ENCODE data around the gene LHX1. TPM values are rescaled to one million over a fixed set of nuclear protein-coding genes. Genes with fewer than 3 reads are reported as not detected.

LHX1 gene
- total and polyA plus RNA-seq, 12 donors = 0.11 TPM; not detected in 11

- intact Hi-C loops (cut with DNase I) = no loop called here
Observed at GRCh38 chr17:36980280-36980761, 43.0 kb downstream of the LHX1 start.

DNA sequence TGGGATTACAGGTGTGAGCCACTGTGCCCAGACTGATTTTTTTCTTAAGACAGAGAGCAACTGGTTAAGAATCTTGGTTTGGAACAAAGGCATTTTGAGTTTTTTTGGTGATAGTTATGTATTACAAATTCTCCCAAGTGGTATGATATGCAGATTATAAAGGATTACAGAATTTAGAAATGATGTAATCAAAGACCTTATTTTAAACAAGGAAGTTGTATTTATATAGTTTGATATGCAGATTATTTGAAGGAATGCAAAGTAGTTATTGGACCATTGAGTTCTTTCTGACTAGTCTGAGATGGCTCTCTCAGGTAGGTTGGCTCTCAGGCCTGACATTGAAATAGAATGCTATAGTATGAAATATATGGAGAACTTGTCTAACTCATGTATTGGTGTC, 46.3 kb downstream of the LHX1 start:
- TF ChIP-seq, protein P1, sequence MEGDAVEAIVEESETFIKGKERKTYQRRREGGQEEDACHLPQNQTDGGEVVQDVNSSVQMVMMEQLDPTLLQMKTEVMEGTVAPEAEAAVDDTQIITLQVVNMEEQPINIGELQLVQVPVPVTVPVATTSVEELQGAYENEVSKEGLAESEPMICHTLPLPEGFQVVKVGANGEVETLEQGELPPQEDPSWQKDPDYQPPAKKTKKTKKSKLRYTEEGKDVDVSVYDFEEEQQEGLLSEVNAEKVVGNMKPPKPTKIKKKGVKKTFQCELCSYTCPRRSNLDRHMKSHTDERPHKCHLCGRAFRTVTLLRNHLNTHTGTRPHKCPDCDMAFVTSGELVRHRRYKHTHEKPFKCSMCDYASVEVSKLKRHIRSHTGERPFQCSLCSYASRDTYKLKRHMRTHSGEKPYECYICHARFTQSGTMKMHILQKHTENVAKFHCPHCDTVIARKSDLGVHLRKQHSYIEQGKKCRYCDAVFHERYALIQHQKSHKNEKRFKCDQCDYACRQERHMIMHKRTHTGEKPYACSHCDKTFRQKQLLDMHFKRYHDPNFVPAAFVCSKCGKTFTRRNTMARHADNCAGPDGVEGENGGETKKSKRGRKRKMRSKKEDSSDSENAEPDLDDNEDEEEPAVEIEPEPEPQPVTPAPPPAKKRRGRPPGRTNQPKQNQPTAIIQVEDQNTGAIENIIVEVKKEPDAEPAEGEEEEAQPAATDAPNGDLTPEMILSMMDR (IDR thresholded peaks at IDR 0.05) = no peak
- Histone ChIP-seq H3K36me3 (peaks cover 0 to 41% (median 15%) of the 10 kb centered on the region in 9 donors), H3K27ac (no peak overlapping the region), H3K4me1 (peaks cover 0 to 18% (median 8%) of the 10 kb centered on the region in 9 donors), H3K27me3 (no peaks in the 10 kb centered on the region), H3K9me3 (no peaks in the 10 kb centered on the region), H3K4me3 (no peak overlapping the region)
- DNase-seq (no peak), ATAC-seq (no peak)
- intact Hi-C loops (cut with DNase I) = no loop called here

More at GRCh38 chr17:36980280-36980761, 43.0 kb downstream of the LHX1 start:
- 34 to 41% methylated on average over 2 of the region's 2 CpGs for WGBS, 2 donors
- H3K27me3 ChIP-seq = no peaks in the 10 kb centered on the region
- DNase-seq (no peak), ATAC-seq (no peak)
- H3K36me3 ChIP-seq = peaks cover 0 to 9% (median 0%) of the 10 kb centered on the region in 9 donors
- TF ChIP-seq, protein P1 (IDR thresholded peaks at IDR 0.05) = no peak
- no peak overlapping the region for H3K27ac ChIP-seq
- H3K4me3 ChIP-seq = no peak overlapping the region
- peaks cover 0 to 18% (median 8%) of the 10 kb centered on the region in 9 donors for H3K4me1 ChIP-seq
- H3K9me3 ChIP-seq = no peaks in the 10 kb centered on the region

GRCh38 chr17:36989173-36989572, 51.9 kb downstream of the LHX1 start:
- DNase-seq = no peak
- no peaks in the 10 kb centered on the region for H3K4me1 ChIP-seq
- peaks cover 0 to 91% (median 32%) of the 10 kb centered on the region in 9 donors for H3K36me3 ChIP-seq
- intact Hi-C loops (cut with DNase I) = no loop called here
- H3K4me3 ChIP-seq = no peak overlapping the region
- TF ChIP-seq, protein P1 (IDR thresholded peaks at IDR 0.05) = no peak
- no peaks in the 10 kb centered on the region for H3K27me3 ChIP-seq
- no peaks in the 10 kb centered on the region for H3K9me3 ChIP-seq
- ATAC-seq = no peak
- H3K27ac ChIP-seq = no peak overlapping the region
- WGBS, 2 donors = 81 to 92% methylated on average over 6 of the region's 6 CpGs

DNA sequence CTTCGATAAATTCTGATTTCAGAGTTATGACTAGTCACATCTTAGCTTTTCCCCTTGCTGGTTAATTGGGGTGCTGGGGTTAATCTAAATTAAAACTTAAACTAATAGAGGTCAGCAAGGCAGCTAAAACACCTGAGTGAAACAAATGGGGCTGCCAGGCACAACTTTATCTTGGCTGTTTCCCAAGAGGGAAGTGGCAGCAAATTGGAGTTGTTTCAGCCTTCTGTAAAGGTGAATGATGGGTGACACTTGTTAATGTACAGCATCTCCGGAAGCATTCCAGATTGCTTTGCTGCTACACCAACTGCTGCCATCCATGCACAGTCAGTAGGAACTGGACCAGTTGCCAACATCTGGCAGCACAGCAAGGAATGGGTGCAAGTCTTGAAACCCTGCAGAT, 55.4 kb downstream of the LHX1 start:
- Histone ChIP-seq H3K4me1 (no peaks in the 10 kb centered on the region), H3K27ac (no peak overlapping the region), H3K27me3 (no peaks in the 10 kb centered on the region), H3K4me3 (no peak overlapping the region), H3K36me3 (peaks cover 0 to 100% (median 27%) of the 10 kb centered on the region in 9 donors), H3K9me3 (no peaks in the 10 kb centered on the region)
- TF ChIP-seq, protein P1 (IDR thresholded peaks at IDR 0.05) = no peak
- intact Hi-C loops (cut with DNase I) = loop anchor here in 1 of 10 donors (2.0 kb wide), 1 partner anchor 58 kb away; no protein-coding TSS in a partner anchor
- DNase-seq (no peak), ATAC-seq (no peak)
- WGBS, 2 donors = 91 to 92% methylated on average over 2 of the region's 2 CpGs

All from heart right ventricle (tissue), 16 donors.